Left kidney (tissue), 2 donors: ENCODE data around the gene EPHB1. TPM values are rescaled to one million over a fixed set of nuclear protein-coding genes. Genes with fewer than 3 reads are reported as not detected.

Experiments used
- DNase-seq: peaks from one replicate; pipeline ENCODE4 v3.0.0-alpha.2; 2013
- polyA plus RNA-seq: library from polyadenylated mRNA; unstranded; fragments of 120-200 nt; gene quantifications from one replicate; pipeline ENCODE4 v1.2.1, GENCODE V29; 2013; ENCODE audit not compliant: insufficient read length

The EPHB1 gene
- polyA plus RNA-seq, 1 donor = 5.9 TPM

- no peak for DNase-seq
Observed at GRCh38 chr3:135258916-135259315, 463.9 kb downstream of the EPHB1 start.

- no peak for DNase-seq
Observed at GRCh38 chr3:135260025-135260424, 465.0 kb downstream of the EPHB1 start.

GRCh38 chr3:135261214-135261775, 466.2 kb downstream of the EPHB1 start:
- DNase-seq = no peak

- no peak for DNase-seq
Observed at GRCh38 chr3:135261916-135262315, 466.9 kb downstream of the EPHB1 start.

GRCh38 chr3:135262441-135262840, 467.4 kb downstream of the EPHB1 start:
- no peak for DNase-seq

- DNase-seq = no peak
Observed at GRCh38 chr3:135263331-135263730, 468.3 kb downstream of the EPHB1 start.

- no peak for DNase-seq
Observed at GRCh38 chr3:135267487-135267886, 472.4 kb downstream of the EPHB1 start.

GRCh38 chr3:135268941-135269532, 474.0 kb downstream of the EPHB1 start:
- no peak for DNase-seq

- DNase-seq = no peak
Observed at GRCh38 chr3:135271177-135272025, 476.3 kb downstream of the EPHB1 start.

- no peak for DNase-seq
Observed at GRCh38 chr3:135272026-135272669, 477.1 kb downstream of the EPHB1 start.

GRCh38 chr3:135292162-135292561, 497.1 kb downstream of the EPHB1 start:
- DNase-seq = no peak

GRCh38 chr3:135301670-135302069, 506.6 kb downstream of the EPHB1 start:
- DNase-seq = no peak

GRCh38 chr3:135304378-135304777, 509.3 kb downstream of the EPHB1 start:
- no peak for DNase-seq

Other genes starting within 250 kb of the EPHB1 start
- 1.6 TPM for gene KY, start 144.2 kb upstream of the EPHB1 start, polyA plus RNA-seq